BE2C (cell line): Measurements from ENCODE around the gene FBL.

Source experiments
- DNase-seq: peaks from one replicate; pipeline ENCODE4 v3.0.0-alpha.2; 2020
- H3K27me3 ChIP-seq: fragments of 250-450 bp; sonication (Bioruptor Pico); 2 replicates; pipeline ENCODE4 v1.5.1; 2020; ENCODE audit warnings: mild to moderate bottlenecking
- H3K36me3 ChIP-seq: fragments of 250-450 bp; sonication (Bioruptor Pico); 2 replicates; pipeline ENCODE4 v1.5.1; 2020; ENCODE audit warnings: mild to moderate bottlenecking
- H3K4me1 ChIP-seq: fragments of 250-450 bp; sonication (Bioruptor Pico); 2 replicates; pipeline ENCODE4 v1.5.1; 2020
- H3K4me3 ChIP-seq: 2 replicates; pipeline ENCODE4 v1.5.1; 2011; ENCODE audit warnings: low read depth, low read length
- H3K9me3 ChIP-seq: fragments of 250-450 bp; sonication (Bioruptor Pico); 2 replicates; pipeline ENCODE4 v1.5.1; 2020
- CTCF ChIP-seq: IDR thresholded peaks from 2 replicates; pipeline ENCODE4 v1.5.1; 2012; ENCODE audit warnings: mild to moderate bottlenecking, low read depth, low read length

Gene FBL

DNA sequence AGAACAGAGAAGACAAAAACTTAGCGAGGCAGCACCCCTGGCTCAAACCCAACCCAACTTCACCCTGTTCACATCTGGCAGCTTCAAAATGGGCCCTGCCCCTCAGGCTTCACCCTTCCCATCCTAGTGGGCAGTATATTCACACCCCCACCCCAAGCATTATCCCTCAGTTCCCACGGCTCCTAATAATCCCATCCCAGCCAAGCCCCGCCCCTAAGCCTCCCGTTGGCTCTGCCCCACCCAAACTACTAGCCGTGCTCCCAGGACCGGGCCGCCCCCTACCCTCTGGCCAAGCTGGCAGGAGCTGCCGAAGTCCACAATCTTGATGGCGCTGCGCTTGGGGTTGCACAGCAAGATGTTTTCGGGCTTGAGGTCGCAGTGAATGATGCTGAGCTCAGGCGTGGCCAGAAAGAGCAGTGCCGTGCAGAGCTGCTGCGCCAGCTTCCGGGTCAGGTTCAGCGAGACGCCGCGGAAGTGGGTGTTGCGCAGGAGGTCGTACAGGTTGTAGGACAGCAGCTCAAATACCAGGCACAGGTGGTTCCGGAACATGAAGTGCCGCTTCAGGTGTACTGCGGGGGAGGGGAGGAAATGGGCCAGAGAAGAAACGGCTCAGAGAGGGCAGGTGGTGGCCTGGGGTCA is 18.0 kb downstream of the FBL start:
- no peak for DNase-seq
- Histone ChIP-seq H3K27me3 (no peaks in the 10 kb centered on the region), H3K9me3 (no peaks in the 10 kb centered on the region), H3K36me3 (peaks cover 46% of the 10 kb centered on the region), H3K4me3 (no peak overlapping the region), H3K4me1 (peaks cover 11% of the 10 kb centered on the region)
- TF ChIP-seq CTCF: no peak

GRCh38 chr19:39827216-39827615 is 19.0 kb downstream of the FBL start:
- Histone ChIP-seq H3K9me3 (no peaks in the 10 kb centered on the region), H3K4me1 (peaks cover 4% of the 10 kb centered on the region; the same call in 1 of the 2 replicates), H3K36me3 (peaks cover 46% of the 10 kb centered on the region), H3K27me3 (no peaks in the 10 kb centered on the region), H3K4me3 (no peak overlapping the region)
- DNase-seq: no peak
- TF ChIP-seq CTCF: no peak

DNA sequence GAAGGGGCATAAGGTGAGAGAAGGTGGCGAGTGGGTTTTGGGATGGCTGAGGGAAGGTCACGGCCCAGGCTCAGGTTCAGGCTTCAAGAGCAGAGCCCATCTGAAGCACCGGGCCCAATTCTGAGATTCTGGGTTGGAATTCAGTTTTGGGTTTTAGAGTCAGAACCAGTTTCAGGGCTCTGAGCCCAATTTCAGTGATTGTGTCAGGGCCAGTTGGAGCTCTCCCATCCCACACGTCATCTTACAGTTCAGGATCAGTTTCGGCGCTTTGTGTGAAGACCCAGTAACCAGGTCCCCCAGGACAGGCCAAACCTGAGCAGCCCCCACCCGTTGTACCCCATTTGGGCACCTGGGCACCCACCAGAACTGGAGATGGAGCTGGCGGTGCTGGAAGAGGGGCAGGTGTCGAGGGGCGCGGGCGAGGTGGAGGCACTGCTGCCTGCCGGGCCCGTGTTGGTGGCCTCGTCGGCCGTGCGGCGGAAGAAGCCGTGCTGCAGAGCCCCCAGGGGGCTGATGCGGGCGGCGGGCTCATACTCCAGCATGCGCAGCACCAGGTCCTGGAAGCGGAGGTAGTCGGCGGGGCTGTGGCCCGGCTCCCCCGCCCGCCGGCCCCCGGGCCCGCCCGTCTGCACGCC is 19.8 kb downstream of the FBL start:
- Histone ChIP-seq H3K9me3 (no peaks in the 10 kb centered on the region), H3K27me3 (no peaks in the 10 kb centered on the region), H3K4me3 (no peak overlapping the region), H3K36me3 (peaks cover 43% of the 10 kb centered on the region), H3K4me1 (peaks cover 4% of the 10 kb centered on the region; the same call in 1 of the 2 replicates)
- TF ChIP-seq CTCF: no peak
- no peak for DNase-seq

GRCh38 chr19:39825531-39826076 is 20.6 kb downstream of the FBL start:
- Histone ChIP-seq H3K9me3 (no peaks in the 10 kb centered on the region), H3K4me3 (no peak overlapping the region), H3K27me3 (no peaks in the 10 kb centered on the region), H3K36me3 (peaks cover 36% of the 10 kb centered on the region), H3K4me1 (peaks cover 4% of the 10 kb centered on the region; the same call in 1 of the 2 replicates)
- DNase-seq: no peak
- TF ChIP-seq CTCF: no peak

- no peak for DNase-seq
- H3K27me3 ChIP-seq: no peaks in the 10 kb centered on the region
- TF ChIP-seq CTCF: no peak
- peaks cover 4% of the 10 kb centered on the region; the same call in 1 of the 2 replicates for H3K4me1 ChIP-seq
- no peaks in the 10 kb centered on the region for H3K9me3 ChIP-seq
- H3K36me3 ChIP-seq: peaks cover 31% of the 10 kb centered on the region
- peak overlapping the region; percentile 83; the same call in 1 of the 2 replicates for H3K4me3 ChIP-seq
These were observed 21.1 kb downstream of the FBL start for GRCh38 chr19:39825093-39825463.
